Choroid plexus epithelial cell (primary cell): ENCODE results near the gene ARHGAP19.

ENCODE experiments used
- DNase-seq: peaks from one replicate; pipeline ENCODE4 v3.0.0-alpha.2; 2010; ENCODE audit warnings: low read depth
- H3K4me3 ChIP-seq: 2 replicates; pipeline ENCODE4 v1.5.1; 2011; ENCODE audit warnings: low read depth, mild to moderate bottlenecking, control low read depth, low read length, moderate library complexity
- TF ChIP-seq, protein P1 (sequence below): conservative IDR thresholded peaks from 2 replicates; pipeline ENCODE4 v1.5.1; 2011; ENCODE audit warnings: low read depth, mild to moderate bottlenecking, control low read depth, inconsistent platforms, low read length, moderate library complexity

Gene ARHGAP19

DNA sequence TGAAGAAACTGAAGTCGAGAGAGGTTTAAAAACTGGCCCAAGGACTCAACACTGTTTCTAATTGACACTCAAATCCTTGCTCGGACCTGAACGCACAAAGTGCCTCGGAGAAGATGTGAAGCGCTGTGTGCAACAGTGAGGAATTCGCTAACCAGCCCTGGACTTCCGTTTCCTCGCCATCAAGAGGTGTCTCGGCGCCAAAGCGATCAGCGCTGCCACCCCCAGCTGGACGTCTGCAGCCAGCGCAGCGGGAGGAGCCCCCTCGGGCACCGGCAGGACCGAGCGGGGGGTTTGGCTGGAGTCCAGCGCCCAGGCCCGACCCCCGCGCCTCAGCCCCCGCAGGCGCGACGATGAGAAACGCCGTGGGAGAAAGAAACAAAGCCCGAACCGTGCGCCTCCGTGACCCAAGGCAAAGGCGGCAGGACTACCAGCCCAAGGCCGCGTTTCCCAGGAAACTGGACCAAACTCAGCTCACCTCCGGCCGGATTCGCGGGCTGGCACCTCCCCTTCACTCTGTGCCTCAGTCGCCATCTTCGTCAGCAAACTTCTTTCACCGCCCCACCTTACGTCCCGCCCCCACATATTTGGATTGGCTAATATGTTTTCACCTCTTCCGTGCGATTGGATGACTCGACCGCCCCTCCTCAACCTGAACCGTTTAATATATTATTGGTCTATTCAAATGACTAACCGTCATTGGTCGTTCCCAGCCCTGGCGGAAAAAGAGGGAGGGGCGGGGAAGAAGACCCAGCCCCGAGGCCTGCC lies at the start of gene ARHGAP19:
Gene ARHGAP19 (minus strand): TSS at position 541 of the 765 bp plus-strand sequence. CDS start 10 bp downstream, at position 531.
- TF ChIP-seq, protein P1, sequence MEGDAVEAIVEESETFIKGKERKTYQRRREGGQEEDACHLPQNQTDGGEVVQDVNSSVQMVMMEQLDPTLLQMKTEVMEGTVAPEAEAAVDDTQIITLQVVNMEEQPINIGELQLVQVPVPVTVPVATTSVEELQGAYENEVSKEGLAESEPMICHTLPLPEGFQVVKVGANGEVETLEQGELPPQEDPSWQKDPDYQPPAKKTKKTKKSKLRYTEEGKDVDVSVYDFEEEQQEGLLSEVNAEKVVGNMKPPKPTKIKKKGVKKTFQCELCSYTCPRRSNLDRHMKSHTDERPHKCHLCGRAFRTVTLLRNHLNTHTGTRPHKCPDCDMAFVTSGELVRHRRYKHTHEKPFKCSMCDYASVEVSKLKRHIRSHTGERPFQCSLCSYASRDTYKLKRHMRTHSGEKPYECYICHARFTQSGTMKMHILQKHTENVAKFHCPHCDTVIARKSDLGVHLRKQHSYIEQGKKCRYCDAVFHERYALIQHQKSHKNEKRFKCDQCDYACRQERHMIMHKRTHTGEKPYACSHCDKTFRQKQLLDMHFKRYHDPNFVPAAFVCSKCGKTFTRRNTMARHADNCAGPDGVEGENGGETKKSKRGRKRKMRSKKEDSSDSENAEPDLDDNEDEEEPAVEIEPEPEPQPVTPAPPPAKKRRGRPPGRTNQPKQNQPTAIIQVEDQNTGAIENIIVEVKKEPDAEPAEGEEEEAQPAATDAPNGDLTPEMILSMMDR: no peak
- H3K4me3 ChIP-seq: peak within 1 kb of the TSS; percentile 95

DNA sequence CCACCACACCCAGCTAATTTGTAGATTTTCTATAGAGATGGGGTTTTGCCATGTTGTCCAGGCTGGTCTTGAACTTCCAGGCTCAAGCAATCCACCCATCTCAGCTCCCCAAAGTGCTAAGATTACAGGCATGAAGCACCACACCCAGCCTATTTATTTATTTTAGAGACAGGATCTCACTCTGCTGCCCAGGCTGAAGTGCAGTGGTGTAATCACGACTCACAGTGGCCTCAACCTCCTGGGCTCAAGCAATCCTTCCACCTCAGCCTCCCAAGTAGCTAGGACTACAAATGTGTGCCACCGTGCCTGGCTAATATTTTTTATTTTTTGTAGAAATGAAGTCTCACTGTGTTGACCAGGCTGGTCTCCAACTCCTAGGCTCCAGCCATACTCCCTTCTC lies 49.0 kb upstream of the ARHGAP19 start:
- H3K4me3 ChIP-seq: no peak overlapping the region
- DNase-seq: no peak
- TF ChIP-seq, protein P1: no peak

More for the DNA sequence above, at the start of gene ARHGAP19:
- DNase-seq: peak; percentile 99

DNA sequence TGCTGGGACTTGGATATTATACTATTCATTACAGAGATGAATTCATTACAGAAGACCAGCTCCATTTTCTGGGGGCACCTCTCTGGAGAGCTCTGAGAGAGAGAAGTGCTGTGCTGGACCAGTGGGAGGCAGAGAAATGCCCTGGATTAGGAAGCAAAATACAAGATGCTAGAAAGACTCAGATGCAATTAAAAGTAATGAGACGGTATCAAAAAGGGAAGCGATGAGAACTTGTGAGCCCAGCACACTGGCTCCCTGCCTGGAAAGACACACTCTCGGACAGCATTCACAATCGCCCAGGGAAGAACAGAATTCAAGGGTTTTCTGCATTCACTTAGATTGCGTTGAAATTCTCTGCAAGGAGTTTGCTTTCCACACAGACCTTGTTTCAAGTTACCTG lies 45.6 kb upstream of the ARHGAP19 start:
- no peak for DNase-seq
- H3K4me3 ChIP-seq: no peak overlapping the region
- TF ChIP-seq, protein P1: no peak

- no peak overlapping the region for H3K4me3 ChIP-seq
- DNase-seq: peak; percentile 12
- TF ChIP-seq, protein P1: no peak
Measured at GRCh38 chr10:97336942-97337831, 44.8 kb upstream of the ARHGAP19 start.

- DNase-seq: peak; percentile 38
- TF ChIP-seq, protein P1: no peak
- H3K4me3 ChIP-seq: no peak overlapping the region
Measured at GRCh38 chr10:97336446-97336845, 44.0 kb upstream of the ARHGAP19 start.

GRCh38 chr10:97336006-97336405 lies 43.6 kb upstream of the ARHGAP19 start:
- TF ChIP-seq, protein P1: no peak
- DNase-seq: no peak

More at GRCh38 chr10:97336006-97336405, 43.6 kb upstream of the ARHGAP19 start:
- H3K4me3 ChIP-seq: no peak overlapping the region
